Inferior parietal cortex (tissue), 1 donor: ENCODE data around the gene CEP85L.

Experiments
- DNase-seq: peaks from one replicate; pipeline ENCODE4 v3.0.0-alpha.2; 2016; ENCODE audit errors: extremely low spot score

The CEP85L gene

DNA sequence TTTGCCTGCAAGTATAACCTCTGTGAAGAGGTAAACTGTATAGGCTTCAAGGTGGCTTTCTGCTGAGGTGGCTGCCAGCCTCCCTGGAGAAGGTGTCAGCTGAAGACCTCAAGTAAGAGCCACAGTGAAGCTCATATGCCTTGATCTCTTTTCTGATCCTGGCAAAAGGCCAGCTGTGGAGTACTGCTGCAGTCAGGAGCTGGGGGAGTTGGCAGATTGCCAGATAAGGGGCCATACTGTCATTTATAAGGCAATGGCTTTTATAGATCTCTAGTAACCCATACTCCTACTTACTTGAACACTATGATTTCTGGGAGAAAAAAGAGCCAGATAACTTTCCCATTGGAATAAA is 8.8 kb upstream of the CEP85L start:
- no peak for DNase-seq

DNA sequence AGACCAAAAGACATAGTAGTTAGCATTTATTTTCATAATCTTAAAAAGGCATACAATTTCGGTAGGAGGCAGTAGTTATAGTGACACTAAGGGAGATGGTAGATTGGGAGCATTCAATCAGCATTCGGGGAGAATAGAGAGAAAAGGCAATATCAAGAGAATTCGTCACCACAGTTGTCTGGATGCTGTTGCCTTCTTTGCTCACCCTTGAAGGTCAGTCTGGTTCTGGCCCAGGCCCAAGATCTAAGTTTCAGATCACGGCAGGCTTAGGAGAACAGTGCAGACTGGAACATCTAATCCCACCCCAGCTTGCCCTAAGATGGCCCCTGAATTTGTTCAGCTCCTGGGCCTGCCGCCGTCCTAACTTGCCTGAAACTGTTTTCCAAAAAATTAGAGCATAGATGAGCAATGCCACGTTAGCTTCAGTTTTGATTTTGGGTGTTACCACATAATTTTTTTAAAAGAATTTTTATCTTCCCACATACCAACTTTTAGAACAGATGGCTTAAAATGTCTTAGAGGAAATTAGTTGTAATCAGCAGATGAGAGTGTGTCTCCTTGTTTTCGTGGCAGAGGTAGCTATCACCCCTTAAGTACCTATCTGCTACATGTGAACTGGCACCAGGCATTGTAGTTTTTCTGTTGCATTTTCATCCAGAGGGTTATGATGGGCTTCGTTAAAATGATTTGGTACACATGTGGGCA is 8.3 kb upstream of the CEP85L start:
- no peak for DNase-seq

DNA sequence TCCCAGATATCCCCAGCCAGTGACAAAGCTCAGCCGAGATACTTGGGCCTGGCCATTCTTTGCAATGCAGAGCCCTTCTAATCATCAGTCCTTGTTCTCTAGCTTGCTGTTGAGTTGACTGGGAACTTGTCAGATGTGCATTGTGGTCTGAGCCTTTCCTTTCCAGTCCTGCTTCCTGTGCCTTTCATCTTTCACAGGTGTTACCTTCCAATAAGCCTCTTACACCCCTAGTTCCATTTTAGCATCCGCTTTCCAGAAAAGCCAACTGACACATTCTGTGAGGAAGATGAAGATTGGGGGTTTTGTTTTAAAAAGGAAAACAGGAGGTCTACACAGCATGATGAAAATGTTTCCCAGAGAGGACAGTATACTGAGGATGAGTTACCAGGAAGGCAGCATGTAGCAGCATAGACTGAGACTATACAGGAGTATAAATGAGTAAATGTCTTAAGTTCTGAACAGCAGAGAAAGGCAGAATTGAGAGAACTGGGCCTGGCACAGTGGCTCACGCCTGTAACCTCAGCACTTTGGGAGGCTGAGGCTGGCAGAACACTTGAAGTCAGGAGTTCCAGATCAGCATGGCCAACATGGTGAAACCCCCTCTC is 5.6 kb upstream of the CEP85L start:
- DNase-seq, result no peak

DNA sequence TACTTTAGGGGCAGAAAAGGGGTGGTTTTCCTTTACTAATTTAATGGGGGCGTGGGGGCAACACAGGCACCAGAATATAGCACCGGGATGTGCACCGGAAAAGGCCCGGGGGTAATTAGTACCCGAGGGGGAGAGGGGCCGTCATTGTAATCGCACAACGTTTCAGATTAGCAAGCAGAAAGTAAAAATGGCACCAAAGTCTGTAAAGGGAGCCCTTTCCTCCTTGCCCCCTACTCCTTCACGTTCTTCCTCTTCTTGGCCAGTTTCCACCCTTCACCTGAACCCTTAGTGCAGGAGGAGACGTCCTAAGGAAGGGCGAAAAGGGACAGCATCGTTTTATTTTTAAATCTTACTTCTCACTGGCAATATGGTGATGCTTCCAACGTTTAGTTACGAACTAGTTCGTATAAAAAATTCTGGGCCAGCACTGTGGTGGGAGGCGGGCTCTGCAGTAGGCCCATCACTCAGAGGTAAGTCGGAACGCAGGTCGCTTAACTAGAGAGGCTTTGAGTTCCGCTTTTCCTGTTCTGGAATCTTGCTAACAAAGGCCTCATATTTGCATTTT is 742 bp upstream of the CEP85L start:
- peak; percentile 30 for DNase-seq

DNA sequence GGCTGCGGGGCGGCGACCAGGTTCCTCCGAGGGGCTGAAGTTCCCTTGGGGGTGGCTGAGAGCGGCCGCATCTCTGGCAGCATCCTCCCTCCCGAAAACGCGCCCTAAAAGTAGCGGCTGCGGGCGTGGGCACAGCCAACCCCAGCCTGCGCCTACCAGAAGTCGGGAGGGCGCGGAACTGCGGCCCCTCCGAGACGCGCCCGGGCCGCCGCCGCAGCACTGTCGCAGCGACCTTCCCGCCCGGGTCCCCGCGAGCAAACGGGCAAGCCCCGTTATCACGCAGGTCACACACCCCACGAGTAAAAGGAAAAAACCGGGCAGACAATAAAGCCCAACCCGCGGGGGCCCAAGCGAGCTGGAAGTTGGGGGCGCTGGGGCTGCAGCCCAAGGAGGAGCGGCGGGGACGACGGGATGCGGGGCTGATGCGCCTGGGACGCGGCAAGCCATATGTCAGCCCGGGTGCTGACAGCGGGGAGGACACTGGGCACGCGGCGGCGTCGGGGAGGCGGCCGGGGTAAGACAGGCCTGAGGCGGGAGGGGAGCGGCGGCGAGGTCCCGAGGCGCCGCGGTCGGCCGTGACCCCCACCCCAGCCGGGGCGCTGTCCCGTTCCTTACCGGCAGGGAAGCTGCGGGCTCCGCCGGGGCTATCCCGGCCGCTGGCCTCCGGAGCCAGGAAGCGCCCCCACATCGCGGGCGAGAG is 659 bp downstream of the CEP85L start:
- DNase-seq, result peak; percentile 25

DNA sequence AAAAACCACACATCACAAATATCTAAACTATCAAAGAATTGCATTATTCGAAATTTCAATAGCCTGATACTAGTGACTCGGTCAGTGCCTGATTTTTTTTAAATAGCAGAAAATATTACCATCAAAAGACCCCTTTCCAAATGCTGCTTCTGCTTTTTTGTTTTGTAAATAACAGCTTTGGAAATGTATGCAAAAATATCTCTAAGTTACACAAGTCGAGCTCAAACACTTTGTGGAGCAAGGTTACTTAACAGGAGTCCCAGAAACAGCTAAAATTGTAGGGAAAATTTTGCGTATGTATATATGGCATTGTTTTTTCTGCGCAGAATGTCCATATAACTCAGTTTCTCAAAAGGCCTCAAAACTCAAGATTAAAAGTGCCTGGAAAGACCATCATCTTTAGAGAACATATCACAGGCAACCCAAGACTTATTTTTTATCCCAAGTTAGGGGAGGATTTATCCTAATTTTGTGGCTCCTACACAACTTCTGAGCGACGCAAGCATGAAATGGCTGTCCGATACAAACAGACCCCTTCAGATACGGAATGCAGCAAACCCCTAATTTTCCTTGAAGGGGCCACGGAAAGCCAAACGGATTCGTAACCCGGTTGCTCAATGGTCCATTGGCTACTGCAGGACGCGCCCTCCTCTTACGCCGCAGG is 1.3 kb downstream of the CEP85L start:
- DNase-seq, result peak; percentile 30

DNA sequence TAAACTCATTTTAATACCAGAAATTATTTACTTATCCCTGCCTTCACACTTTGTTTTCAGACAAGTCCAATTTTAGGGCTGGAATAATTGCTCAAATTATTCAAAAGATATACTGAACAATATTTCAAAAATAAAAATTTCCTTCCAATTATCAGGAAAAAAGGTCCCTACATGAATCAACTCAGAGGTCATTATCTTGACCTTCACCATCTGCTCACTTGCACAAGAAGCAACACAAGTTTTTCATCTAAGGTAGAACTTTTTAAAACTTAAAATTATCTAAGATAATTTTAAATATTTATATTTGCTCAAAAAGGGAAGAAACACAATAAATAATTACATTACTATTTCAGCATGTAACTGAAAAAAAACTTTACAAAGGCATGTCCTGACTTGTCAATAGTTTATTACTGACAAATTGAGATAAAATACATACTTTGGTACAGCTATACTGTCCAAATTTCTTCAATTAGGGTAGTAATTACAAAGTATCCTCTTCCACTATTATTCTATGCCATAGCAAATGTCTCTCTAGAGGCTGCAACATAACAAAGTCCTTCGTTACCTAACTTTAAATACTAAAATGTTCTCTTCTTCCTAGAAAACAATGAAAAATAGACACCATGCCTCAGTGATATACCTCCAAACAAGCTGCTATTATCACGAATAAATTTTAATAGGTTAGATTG is 2.4 kb downstream of the CEP85L start:
- no peak for DNase-seq

DNA sequence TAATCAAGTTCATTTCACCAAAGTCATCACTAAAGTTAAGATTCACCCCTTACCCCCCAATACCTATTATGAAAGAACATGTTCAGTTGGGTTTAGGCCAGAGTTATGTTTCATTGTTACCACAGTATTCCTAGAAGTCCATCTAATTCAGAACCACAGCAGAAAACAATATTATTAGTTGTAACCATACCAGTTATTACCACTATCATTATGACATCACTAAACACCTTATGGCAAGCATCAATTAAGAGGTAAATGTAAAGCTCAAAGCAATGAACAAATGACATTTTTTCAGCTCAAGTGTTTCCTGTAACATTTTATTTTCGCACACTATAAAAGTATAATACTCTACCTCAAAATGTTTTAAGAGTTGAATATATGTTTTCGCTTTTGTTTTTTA is 4.4 kb downstream of the CEP85L start:
- no peak for DNase-seq

DNA sequence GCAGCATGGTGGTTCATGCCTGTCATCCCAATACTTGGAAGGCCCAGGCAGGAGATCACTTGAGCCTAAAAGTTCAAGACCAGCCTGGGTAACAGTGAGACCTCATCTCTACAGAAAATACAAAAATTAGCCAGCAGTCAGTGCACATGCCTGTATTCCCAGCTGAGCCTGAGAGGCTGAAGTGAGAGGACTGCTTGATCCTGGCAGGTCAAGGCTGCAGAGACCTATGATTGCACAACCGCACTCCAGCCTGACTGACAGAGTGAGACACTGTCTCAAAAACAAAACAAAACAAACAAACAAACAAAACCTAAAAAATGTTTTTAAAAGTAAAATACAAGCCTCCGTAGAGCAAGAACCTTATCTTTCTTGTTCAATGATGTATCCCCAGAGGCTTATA is 6.0 kb downstream of the CEP85L start:
- DNase-seq, result no peak

DNA sequence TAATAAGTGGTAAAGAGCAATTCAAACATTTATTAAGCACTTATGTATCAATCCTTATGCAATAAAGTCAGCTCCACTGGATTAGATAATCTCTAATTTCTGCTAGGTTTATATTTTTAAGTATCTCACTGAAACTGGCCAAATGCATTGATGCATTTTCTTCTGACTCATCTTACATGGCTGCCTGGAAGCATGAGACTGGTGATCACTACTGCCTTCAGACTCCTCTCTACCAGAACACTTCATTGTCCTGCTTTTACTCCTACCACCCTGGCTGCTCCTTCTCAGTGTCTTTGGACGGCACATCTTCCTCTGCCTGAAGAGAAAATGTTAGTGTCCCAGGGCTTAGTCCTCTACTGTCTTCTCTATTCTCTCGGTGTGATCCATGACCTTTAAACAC is 7.4 kb downstream of the CEP85L start:
- DNase-seq, result no peak

DNA sequence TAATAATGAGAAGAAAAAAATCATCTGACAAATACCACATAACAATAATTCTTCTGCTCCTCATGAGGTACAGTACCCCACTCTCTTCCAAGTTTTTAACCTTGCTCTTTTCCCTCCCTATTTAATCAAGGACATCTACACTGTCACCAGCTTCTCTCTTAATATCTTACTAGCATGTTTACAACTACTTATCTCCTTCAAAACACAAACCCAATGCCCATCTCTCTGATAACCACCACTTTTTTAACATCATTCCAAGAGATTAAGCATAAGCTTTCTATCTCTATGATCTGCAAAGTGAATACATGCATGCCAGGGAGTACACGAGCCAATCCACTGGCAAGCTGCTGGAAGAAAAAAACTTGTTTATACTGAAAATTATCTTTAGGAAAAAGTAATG is 10.3 kb downstream of the CEP85L start:
- no peak for DNase-seq

DNA sequence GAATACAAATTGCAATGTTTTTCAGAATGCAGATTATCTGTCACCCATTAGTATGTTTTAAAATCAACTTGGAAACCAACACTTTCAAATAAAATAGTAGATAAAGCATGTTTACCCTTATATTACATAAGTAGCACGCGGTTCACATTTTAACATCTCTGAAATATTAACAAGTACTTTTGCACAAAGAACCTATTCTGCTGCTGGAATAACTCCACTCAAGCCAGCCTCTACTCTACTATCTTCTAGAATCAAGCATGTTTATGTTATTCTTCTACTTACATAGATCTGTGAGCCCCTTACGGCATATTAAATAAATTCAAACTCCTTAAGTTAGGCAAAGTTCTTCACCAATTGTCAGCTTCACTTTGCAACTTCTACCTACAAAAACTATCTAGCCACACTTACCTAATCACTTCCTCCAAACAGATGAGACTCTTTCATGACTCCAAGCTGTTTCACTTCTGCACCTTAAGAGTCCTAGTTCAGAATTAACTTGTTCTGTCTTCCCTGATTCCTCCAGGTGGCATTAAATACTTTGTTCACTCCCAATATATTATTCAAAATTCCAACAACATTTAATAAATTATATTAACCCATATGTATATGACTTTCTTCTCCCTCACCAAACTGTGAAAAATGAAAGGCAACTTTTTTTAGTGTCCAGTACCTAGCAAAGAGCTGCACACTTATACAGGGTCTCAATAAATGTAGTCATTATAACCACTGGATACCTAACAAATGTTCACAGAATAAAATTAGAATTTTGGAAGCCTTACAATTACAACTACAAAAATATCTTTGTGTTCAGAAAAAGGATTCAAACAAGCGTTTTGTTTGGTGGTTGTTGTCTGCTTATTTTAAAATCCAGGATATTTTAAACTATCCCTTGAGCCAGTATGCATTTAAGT is 12.1 kb downstream of the CEP85L start:
- DNase-seq, result no peak

DNA sequence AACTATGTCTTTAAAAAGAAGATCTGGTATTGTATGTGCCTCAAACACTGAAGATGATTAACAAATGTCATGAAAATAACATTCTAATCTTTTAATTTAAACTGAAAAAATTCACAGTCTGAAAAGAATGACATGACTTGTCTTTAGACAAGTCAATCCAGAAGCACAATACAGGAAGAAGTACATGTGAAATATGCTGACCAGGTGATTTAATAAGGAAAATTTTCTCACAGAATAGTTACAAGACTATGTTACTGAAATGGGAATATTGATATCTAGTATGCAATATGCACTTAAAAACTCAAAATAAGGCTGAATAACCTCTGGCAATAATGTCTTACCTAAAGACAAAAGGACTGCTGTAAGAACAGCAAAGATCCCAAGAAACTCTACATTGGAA is 13.1 kb downstream of the CEP85L start:
- DNase-seq, result no peak

DNA sequence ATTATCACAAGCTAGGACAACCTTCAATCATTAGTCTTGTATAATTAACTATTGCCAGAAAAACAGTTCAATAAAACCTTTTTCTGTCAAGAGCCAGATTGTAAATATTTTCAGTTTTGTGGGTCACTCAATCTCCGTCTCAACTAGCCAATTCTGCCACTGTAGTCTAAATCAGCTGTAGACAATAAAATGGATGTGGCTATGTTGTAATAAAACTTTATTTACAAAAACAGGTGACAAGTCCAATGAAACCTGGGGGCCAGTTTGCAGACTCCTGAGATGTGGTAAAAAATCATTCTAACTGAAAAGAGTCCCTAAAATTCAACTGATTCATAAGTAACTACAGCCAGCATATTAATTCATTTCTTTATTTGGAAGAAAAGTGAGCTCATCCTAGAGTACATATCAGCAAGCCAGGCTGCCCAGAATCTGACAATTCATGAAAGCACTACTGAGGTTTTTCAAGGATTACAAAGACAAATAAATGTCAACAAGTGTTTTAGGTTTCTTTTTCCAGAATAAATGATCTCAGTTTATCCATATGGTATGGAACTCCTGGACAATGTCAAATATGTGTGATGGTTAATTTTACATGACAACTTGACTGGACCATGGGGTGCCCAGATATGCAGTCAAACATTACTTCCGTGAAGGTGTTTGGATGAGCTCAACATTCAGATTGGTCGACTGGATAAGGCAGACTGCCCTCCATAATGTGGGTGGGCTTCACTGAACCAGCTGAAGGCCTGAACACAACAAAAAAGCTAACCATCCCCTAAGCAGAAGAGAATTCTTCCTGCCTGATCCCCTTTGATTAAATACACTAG is 15.3 kb downstream of the CEP85L start:
- no peak for DNase-seq

DNA sequence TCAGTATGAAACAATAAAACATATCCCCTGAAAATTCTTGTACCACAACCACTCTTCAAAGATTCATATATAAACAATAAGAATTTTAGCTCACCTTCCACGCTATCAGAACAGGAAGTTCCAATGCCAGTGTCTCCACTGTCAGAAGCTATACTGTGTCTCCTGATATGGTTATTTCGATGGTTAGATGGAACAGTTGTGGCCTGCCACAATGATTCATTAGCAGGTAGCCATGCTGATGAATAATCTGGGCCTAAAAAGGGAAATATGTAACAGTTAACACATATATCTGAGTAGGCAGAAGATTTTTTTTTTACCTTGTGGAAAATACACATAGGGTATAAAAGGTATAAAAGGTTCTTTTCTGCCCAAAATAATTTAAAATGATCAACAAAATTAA is 19.0 kb downstream of the CEP85L start:
- no peak for DNase-seq

DNA sequence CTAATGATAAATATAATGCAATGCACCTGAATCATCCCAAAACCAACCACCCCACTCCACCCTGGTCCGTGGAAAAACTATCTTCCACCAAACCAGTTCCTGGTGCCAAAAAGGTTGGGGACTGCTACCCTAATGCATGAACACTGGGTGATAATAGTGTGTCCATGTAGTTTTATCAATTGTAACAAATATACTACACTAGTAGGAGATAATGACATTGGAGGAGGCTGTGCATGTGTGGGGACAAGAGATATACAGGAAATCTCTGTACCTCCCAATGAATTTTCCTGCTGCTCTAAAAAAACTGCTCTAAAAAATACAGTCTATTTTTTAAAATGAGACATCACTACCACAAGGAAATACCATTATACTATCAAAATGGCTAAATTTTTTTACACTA is 20.5 kb downstream of the CEP85L start:
- DNase-seq, result no peak

DNA sequence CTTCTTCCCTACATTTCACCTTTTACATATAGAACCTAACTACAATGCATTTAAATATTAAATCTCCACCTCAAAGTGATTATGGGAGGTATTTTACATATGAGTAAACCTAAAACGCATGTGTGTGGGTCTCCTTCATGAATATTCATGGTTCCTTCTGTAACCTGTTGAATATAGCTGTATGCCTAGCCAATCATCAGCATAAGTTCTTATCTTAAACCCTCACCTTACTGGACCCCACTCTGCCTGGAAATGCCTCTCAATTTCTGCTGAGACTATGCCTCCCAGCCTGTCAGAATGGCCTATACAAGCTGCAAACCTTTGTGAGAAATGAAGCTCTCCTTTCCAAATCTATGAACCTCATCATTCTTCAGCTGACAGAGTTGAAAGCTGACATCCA is 21.3 kb downstream of the CEP85L start:
- no peak for DNase-seq

DNA sequence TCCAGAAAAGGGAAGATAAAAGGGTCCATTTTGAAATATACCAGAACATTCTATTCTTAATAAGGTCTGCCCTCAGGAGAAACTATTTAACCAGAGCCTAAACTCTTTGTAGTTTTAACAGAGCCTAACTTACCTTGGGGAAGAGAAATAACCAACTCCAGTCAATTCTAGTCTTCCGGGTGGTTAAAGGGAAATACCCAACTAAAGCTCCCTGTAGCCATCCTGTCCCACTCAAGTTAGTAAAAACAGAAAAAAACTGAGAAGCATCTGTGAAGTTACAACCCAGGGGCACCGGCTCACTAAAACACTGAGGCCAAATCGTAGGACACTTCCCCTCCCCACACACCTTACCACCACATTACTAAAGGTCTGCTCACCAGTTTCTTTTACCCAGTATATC is 23.7 kb downstream of the CEP85L start:
- no peak for DNase-seq

DNA sequence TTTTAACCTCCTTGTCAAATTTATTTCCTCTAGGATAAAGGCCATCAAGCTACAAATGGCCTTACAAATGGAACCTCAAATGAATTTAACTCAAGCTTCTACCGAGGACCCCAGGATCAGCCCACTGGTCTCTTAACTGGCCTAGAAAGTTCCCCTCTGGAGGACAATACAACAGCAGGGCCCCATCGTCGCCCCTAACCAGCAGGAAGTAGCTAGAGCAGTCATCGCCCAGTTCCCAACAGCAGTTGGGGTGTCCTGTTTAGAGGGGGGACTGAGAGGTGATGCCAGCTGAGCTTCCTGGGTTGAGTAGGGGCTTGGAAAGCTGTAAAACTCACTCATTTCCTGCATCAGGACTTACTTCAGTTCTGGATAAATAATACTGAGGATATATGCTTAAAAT is 25.6 kb downstream of the CEP85L start:
- no peak for DNase-seq
